H1 (cell line): ENCODE measurements around the gene SYT10. TPM values are rescaled to one million over a fixed set of nuclear protein-coding genes. Genes with fewer than 3 reads are reported as not detected.

Source experiments
- CTCF ChIA-PET: fragments of 300-600 bp; sonication (Branson Sonifier 250); formaldehyde crosslinking; loops from one replicate; lab custom pipeline; 2021; ENCODE audit not compliant: partially characterized antibody; lab: Charles Lee
- POLR2A ChIA-PET: fragments of 300-600 bp; sonication (Branson Sonifier 250); formaldehyde crosslinking; loops from one replicate; lab custom pipeline; 2021; ENCODE audit warnings: inconsistent platforms; ENCODE audit not compliant: partially characterized antibody; lab: Charles Lee
- DNase-seq, 2 experiments: peaks; one replicate each; pipeline versions ENCODE4 v3.0.0 to v3.0.0-alpha.2; 2010 to 2022; ENCODE audit warnings: low spot score in 2 of 2, low read depth in 1 of 2, mixed read lengths in 1 of 2
- FAIRE-seq: peaks from 2 replicates; lab custom pipeline; 2011; peaks lifted over from hg19 to GRCh38; lab: Jason Lieb, UNC
- H2AFZ ChIP-seq: 2 replicates; pipeline ENCODE4 v1.8.1; 2012; ENCODE audit warnings: low read length, inconsistent platforms
- H2AK5ac ChIP-seq: 2 replicates; pipeline ENCODE4 v1.6.1; 2013; ENCODE audit warnings: low read depth, low read length
- H2BK120ac ChIP-seq: replicated peaks from 2 replicates; pipeline ENCODE3; 2013; ENCODE audit warnings: low read depth, low read length, inconsistent platforms
- H2BK12ac ChIP-seq: 2 replicates; pipeline ENCODE4 v1.6.1; 2013; ENCODE audit warnings: low read depth, low read length
- H2BK15ac ChIP-seq: 2 replicates; pipeline ENCODE4 v1.6.1; 2013; ENCODE audit warnings: low read length
- H2BK20ac ChIP-seq: 2 replicates; pipeline ENCODE4 v1.6.1; 2013; ENCODE audit warnings: low read length
- H2BK5ac ChIP-seq: 2 replicates; pipeline ENCODE4 v1.6.1; 2013; ENCODE audit warnings: low read depth, low read length
- H3K14ac ChIP-seq: 2 replicates; pipeline ENCODE4 v1.6.1; 2013; ENCODE audit warnings: inconsistent platforms; ENCODE audit not compliant: insufficient read length
- H3K18ac ChIP-seq: 2 replicates; pipeline ENCODE4 v1.6.1; 2013; ENCODE audit warnings: low read length; ENCODE audit errors: extremely low read depth
- H3K23ac ChIP-seq: 2 replicates; pipeline ENCODE4 v1.6.1; 2013; ENCODE audit warnings: inconsistent platforms; ENCODE audit not compliant: insufficient read length
- H3K23me2 ChIP-seq: 2 replicates; pipeline ENCODE4 v1.6.1; 2013; ENCODE audit warnings: low read depth, low read length
- H3K27ac ChIP-seq: 2 replicates; pipeline ENCODE4 v1.6.1; 2011; ENCODE audit warnings: low read depth, low read length, inconsistent platforms
- H3K27me3 ChIP-seq, 4 experiments: replicated peaks in 1 of 4; 1 replicate in 1 of 4; 2 replicates in 3 of 4; pipeline versions ENCODE4 v1.6.1 to v1.8.1; 2011 to 2013; ENCODE audit warnings: low read length in 3 of 4, mild to moderate bottlenecking in 3 of 4, inconsistent platforms in 2 of 4, mixed read lengths in 2 of 4, moderate library complexity in 1 of 4; ENCODE audit not compliant: control insufficient read depth in 3 of 4, insufficient read depth in 3 of 4; ENCODE audit errors: extremely low read depth in 1 of 4
- H3K36me3 ChIP-seq, 4 experiments: 2 replicates each; pipeline versions ENCODE4 v1.6.1 to v1.8.1; 2011 to 2013; ENCODE audit warnings: mild to moderate bottlenecking in 4 of 4, low read length in 3 of 4, moderate library complexity in 2 of 4, control low read depth in 1 of 4, inconsistent platforms in 1 of 4; ENCODE audit not compliant: insufficient read depth in 4 of 4, control insufficient read depth in 2 of 4
- H3K4ac ChIP-seq: replicated peaks from 2 replicates; pipeline ENCODE3; 2013; ENCODE audit warnings: low read length, low read depth, mixed read lengths, inconsistent platforms; ENCODE audit not compliant: insufficient read length
- H3K4me1 ChIP-seq, 4 experiments: replicated peaks in 1 of 4; 1 replicate in 1 of 4; 2 replicates in 3 of 4; pipeline versions ENCODE4 v1.6.1 to v1.8.1; 2011 to 2013; ENCODE audit warnings: low read length in 3 of 4, inconsistent platforms in 2 of 4, mixed read lengths in 1 of 4; ENCODE audit not compliant: insufficient read depth in 4 of 4, control insufficient read depth in 3 of 4
- H3K4me2 ChIP-seq, 2 experiments: 2 replicates each; pipeline versions ENCODE4 v1.6.1 to v1.8.1; 2011 to 2013; ENCODE audit warnings: low read depth in 2 of 2, low read length in 2 of 2, control low read depth in 1 of 2, inconsistent platforms in 1 of 2, mild to moderate bottlenecking in 1 of 2; ENCODE audit not compliant: insufficient read depth in 1 of 2
- H3K4me3 ChIP-seq, 4 experiments: fragments of 200-600, 300-600 bp in 1 of 4; sonication (generic), shearing (Covaris generic), sonication (Bioruptor Twin) in 1 of 4; 2 replicates each; pipeline versions ENCODE4 v1.5.1 to v1.8.1; 2011 to 2016; ENCODE audit warnings: low read length in 4 of 4, low read depth in 3 of 4, control low read depth in 2 of 4, inconsistent platforms in 2 of 4, mild to moderate bottlenecking in 2 of 4, mixed read lengths in 1 of 4, moderate library complexity in 1 of 4; ENCODE audit not compliant: insufficient read depth in 2 of 4; ENCODE audit errors: extremely low read depth in 1 of 4
- H3K56ac ChIP-seq: replicated peaks from 2 replicates; pipeline ENCODE3; 2013; ENCODE audit warnings: low read depth, mild to moderate bottlenecking, mixed read lengths, low read length, inconsistent platforms; ENCODE audit not compliant: insufficient read length
- H3K79me1 ChIP-seq: 2 replicates; pipeline ENCODE4 v1.6.1; 2013; ENCODE audit warnings: low read depth, low read length, control low read depth
- H3K79me2 ChIP-seq, 2 experiments: 2 replicates each; pipeline versions ENCODE4 v1.6.1 to v1.8.1; 2012 to 2013; ENCODE audit warnings: low read length in 2 of 2, mild to moderate bottlenecking in 2 of 2, inconsistent platforms in 1 of 2; ENCODE audit not compliant: insufficient read depth in 2 of 2, control insufficient read depth in 1 of 2
- H3K9ac ChIP-seq, 4 experiments: replicated peaks in 1 of 4; 1 replicate in 1 of 4; 2 replicates in 3 of 4; pipeline versions ENCODE4 v1.6.1 to v1.8.1; 2011 to 2013; ENCODE audit warnings: low read depth in 3 of 4, low read length in 3 of 4, control low read depth in 2 of 4, mild to moderate bottlenecking in 2 of 4, moderate library complexity in 2 of 4, inconsistent platforms in 1 of 4; ENCODE audit errors: extremely low read depth in 1 of 4
- H3K9me3 ChIP-seq, 2 experiments: 2 replicates each; pipeline versions ENCODE4 v1.6.1 to v1.8.1; 2012 to 2013; ENCODE audit warnings: mild to moderate bottlenecking in 2 of 2, moderate library complexity in 2 of 2, control low read depth in 1 of 2, inconsistent platforms in 1 of 2, low read depth in 1 of 2, low read length in 1 of 2, mixed read lengths in 1 of 2; ENCODE audit not compliant: insufficient read depth in 2 of 2
- H4K20me1 ChIP-seq, 2 experiments: replicated peaks in 1 of 2; 2 replicates each; pipeline versions ENCODE3 to v1.8.1; 2011 to 2013; ENCODE audit warnings: inconsistent platforms in 2 of 2, low read length in 2 of 2, mild to moderate bottlenecking in 1 of 2; ENCODE audit not compliant: insufficient read depth in 2 of 2, control insufficient read depth in 1 of 2
- H4K5ac ChIP-seq: 2 replicates; pipeline ENCODE4 v1.6.1; 2013; ENCODE audit warnings: low read length, low read depth, mixed read lengths, inconsistent platforms; ENCODE audit not compliant: insufficient read length
- H4K8ac ChIP-seq: 2 replicates; pipeline ENCODE4 v1.8.0; 2013; ENCODE audit warnings: mild to moderate bottlenecking, moderate library complexity, low read length, inconsistent platforms; ENCODE audit not compliant: insufficient read depth; ENCODE audit errors: extremely low read depth
- H4K91ac ChIP-seq: replicated peaks from 2 replicates; pipeline ENCODE3; 2013; ENCODE audit warnings: low read length, mixed read lengths, inconsistent platforms; ENCODE audit not compliant: insufficient read length
- EP300 ChIP-seq, 2 experiments: IDR thresholded peaks; 1 replicate in 1 of 2; 2 replicates in 1 of 2; pipeline ENCODE4 v1.6.1; 2011 to 2012; ENCODE audit warnings: low read depth in 2 of 2, low read length in 2 of 2, mild to moderate bottlenecking in 2 of 2, borderline replicate concordance in 1 of 2, inconsistent platforms in 1 of 2, moderate library complexity in 1 of 2
- RFX5 ChIP-seq: IDR thresholded peaks from 2 replicates; pipeline ENCODE4 v1.6.1; 2011; ENCODE audit warnings: low read depth, low read length, improper control_type of control experiment, borderline replicate concordance
- SIN3A ChIP-seq, 2 experiments: IDR thresholded peaks in 1 of 2; conservative IDR thresholded peaks in 1 of 2; 2 replicates each; pipeline ENCODE4 v1.6.1; 2011 to 2012; ENCODE audit warnings: low read length in 2 of 2, improper control_type of control experiment in 1 of 2, low read depth in 1 of 2, mild to moderate bottlenecking in 1 of 2
- polyA plus RNA-seq, 7 experiments: library from polyadenylated mRNA; depleted of rRNA in 3 of 7; stranded (reverse) in 5 of 7; unstranded in 2 of 7; fragments of >200 nt in 5 of 7; fragments of 200-250 nt in 2 of 7; gene quantifications; 1 replicate in 5 of 7; 2 replicates in 1 of 7; 4 replicates in 1 of 7; pipeline versions ENCODE4 v1.2.1 to v1.2.3, GENCODE V29; 2011 to 2013; ENCODE audit warnings: missing spikeins in 2 of 7, mixed read lengths in 2 of 7
- total RNA-seq: library from RNA; stranded (reverse); fragmentation: NEBNext Ultra II Directional; extraction: Animal tissue kit (Norgen Biotek cat#: 25700); gene quantifications from 2 replicates; pipeline ENCODE4 v1.2.1, GENCODE V29; 2021
- TF ChIP-seq, protein P1 (sequence below), 3 experiments: IDR thresholded peaks; 1 replicate in 2 of 3; 2 replicates in 1 of 3; pipeline versions ENCODE4 v1.5.1 to v1.6.1; 2011; ENCODE audit warnings: low read length in 3 of 3, mild to moderate bottlenecking in 3 of 3, inconsistent platforms in 2 of 3, low read depth in 1 of 3, moderate library complexity in 1 of 3; ENCODE audit not compliant: insufficient read depth in 1 of 3; ENCODE audit errors: control extremely low read depth in 1 of 3

SYT10 gene
- total and polyA plus RNA-seq, 2 of the 8 experiments (the other 6 are each of a cell fraction or from before 2014, with no cell fraction given) = 0.97 to 2.6 TPM

DNA sequence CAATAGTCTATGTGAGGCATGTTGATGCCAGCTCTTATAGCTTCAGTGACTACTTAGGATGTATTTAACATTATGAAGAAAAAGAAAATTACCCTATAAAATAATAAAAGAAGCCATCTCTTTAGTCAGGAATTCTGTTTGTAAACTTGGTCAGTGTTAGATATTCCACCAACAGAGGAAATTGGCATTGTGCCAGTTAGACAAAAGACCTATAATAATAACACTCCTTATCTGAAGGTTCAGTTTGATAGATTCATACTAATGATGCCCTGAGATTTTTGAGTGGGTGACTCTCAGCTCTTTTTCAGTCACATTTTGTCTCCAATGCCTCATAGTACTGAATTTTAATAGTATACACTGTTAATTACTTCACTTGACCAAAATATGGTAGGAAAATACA lies 6.6 kb downstream of the SYT10 start:
- Histone ChIP-seq H3K36me3 (no peaks in the 10 kb centered on the region), H3K79me2 (0 out of 4 replicates have a peak, but pooled peaks cover 0 to 5% of the 10 kb centered on the region in 2 experiments), H2AFZ (no peak overlapping the region), H4K5ac (no peak overlapping the region), H2BK5ac (no peak overlapping the region), H3K9ac (no peak overlapping the region), H2AK5ac (no peak overlapping the region), H3K79me1 (no peaks in the 10 kb centered on the region), H3K23ac (no peak overlapping the region), H3K4me3 (no peak overlapping the region), H2BK12ac (no peak overlapping the region), H3K23me2 (no peaks in the 10 kb centered on the region), H3K4ac (no peak overlapping the region), H3K27ac (no peak overlapping the region), H2BK15ac (no peak overlapping the region), H3K27me3 (peaks cover 3 to 8% (median 6%) of the 10 kb centered on the region in 4 experiments), H3K56ac (no peak overlapping the region), H3K9me3 (no peaks in the 10 kb centered on the region; a peak in 1 of 4 replicates), H3K4me1 (no peaks in the 10 kb centered on the region; a peak in 1 of 7 replicates), H3K18ac (no peak overlapping the region), H2BK120ac (no peak overlapping the region), H3K4me2 (no peak overlapping the region), H4K20me1 (no peaks in the 10 kb centered on the region), H2BK20ac (no peak overlapping the region), H3K14ac (no peak overlapping the region), H4K91ac (no peak overlapping the region), H4K8ac (no peak overlapping the region)
- CTCF ChIA-PET = no interaction called here
- FAIRE-seq = no peak
- POLR2A ChIA-PET = no interaction called here
- no peak for DNase-seq
- TF ChIP-seq, protein P1, sequence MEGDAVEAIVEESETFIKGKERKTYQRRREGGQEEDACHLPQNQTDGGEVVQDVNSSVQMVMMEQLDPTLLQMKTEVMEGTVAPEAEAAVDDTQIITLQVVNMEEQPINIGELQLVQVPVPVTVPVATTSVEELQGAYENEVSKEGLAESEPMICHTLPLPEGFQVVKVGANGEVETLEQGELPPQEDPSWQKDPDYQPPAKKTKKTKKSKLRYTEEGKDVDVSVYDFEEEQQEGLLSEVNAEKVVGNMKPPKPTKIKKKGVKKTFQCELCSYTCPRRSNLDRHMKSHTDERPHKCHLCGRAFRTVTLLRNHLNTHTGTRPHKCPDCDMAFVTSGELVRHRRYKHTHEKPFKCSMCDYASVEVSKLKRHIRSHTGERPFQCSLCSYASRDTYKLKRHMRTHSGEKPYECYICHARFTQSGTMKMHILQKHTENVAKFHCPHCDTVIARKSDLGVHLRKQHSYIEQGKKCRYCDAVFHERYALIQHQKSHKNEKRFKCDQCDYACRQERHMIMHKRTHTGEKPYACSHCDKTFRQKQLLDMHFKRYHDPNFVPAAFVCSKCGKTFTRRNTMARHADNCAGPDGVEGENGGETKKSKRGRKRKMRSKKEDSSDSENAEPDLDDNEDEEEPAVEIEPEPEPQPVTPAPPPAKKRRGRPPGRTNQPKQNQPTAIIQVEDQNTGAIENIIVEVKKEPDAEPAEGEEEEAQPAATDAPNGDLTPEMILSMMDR (IDR thresholded peaks at IDR 0.05; ENCODE audit: control extremely low read depth in 1 of 3, insufficient read depth in 1 of 3, low read depth in 1 of 3, low read length in 3 of 3) = no peak
- no peak for TF ChIP-seq SIN3A (conservative IDR thresholded peaks at IDR 0.05 in 1 of 2, IDR thresholded peaks at IDR 0.05 in 1 of 2; ENCODE audit: low read depth in 1 of 2, low read length in 2 of 2)
- no peak for TF ChIP-seq RFX5
- TF ChIP-seq EP300 (IDR thresholded peaks at IDR 0.05; ENCODE audit: borderline replicate concordance in 1 of 2, low read depth in 2 of 2, low read length in 2 of 2) = no peak
